Duodenal mucosa (tissue), 2 donors: Measurements from ENCODE around the gene VDAC2.
A peak's percentile ranks its signal among the peaks of the same experiment; 100 is the strongest.

ENCODE experiments used
- H3K27ac ChIP-seq: one replicate; pipeline ENCODE4 v1.7.0; 2013; ENCODE audit warnings: low read depth, low read length
- H3K27me3 ChIP-seq, 2 donors: one replicate each; pipeline ENCODE4 v1.7.0; 2013; ENCODE audit warnings: low read length in 2 of 2, control low read depth in 1 of 2; ENCODE audit not compliant: insufficient read depth in 2 of 2, control insufficient read depth in 1 of 2
- H3K36me3 ChIP-seq, 2 donors: one replicate each; pipeline ENCODE4 v1.7.0; 2013; ENCODE audit warnings: low read length in 2 of 2, control low read depth in 1 of 2; ENCODE audit not compliant: insufficient read depth in 2 of 2, control insufficient read depth in 1 of 2
- H3K4me1 ChIP-seq, 2 donors: one replicate each; pipeline ENCODE4 v1.7.0; 2013; ENCODE audit warnings: low read length in 2 of 2, control low read depth in 1 of 2; ENCODE audit not compliant: insufficient read depth in 2 of 2, control insufficient read depth in 1 of 2
- H3K4me3 ChIP-seq, 2 donors: one replicate each; pipeline ENCODE4 v1.7.0; 2013; ENCODE audit warnings: low read length in 2 of 2, low read depth in 1 of 2
- H3K9ac ChIP-seq, 2 donors: one replicate each; pipeline ENCODE4 v1.7.0; 2013; ENCODE audit warnings: low read length in 2 of 2, low read depth in 1 of 2
- H3K9me3 ChIP-seq, 2 donors: one replicate each; pipeline ENCODE4 v1.7.0; 2013; ENCODE audit warnings: low read length in 2 of 2, control low read depth in 1 of 2; ENCODE audit not compliant: control insufficient read depth in 1 of 2

VDAC2 gene

GRCh38 chr10:75236178-75236825, 25.7 kb downstream of the VDAC2 start:
- no peak overlapping the region for H3K27ac ChIP-seq
- H3K4me3 ChIP-seq, result no peak overlapping the region
- H3K9ac ChIP-seq, result peak overlapping the region in 1 of 2 donors; percentile 49
- peaks cover 13 to 22% of the 10 kb centered on the region in 2 donors for H3K36me3 ChIP-seq
- no peaks in the 10 kb centered on the region for H3K27me3 ChIP-seq
- H3K4me1 ChIP-seq, result peaks cover 23 to 35% of the 10 kb centered on the region in 2 donors
- H3K9me3 ChIP-seq, result no peaks in the 10 kb centered on the region

GRCh38 chr10:75238182-75239095, 27.8 kb downstream of the VDAC2 start:
- no peak overlapping the region for H3K27ac ChIP-seq
- H3K27me3 ChIP-seq, result no peaks in the 10 kb centered on the region
- H3K9me3 ChIP-seq, result no peaks in the 10 kb centered on the region
- H3K36me3 ChIP-seq, result peaks cover 0 to 2% of the 10 kb centered on the region in 2 donors
- H3K4me3 ChIP-seq, result no peak overlapping the region
- H3K4me1 ChIP-seq, result peaks cover 23 to 33% of the 10 kb centered on the region in 2 donors
- no peak overlapping the region for H3K9ac ChIP-seq

DNA sequence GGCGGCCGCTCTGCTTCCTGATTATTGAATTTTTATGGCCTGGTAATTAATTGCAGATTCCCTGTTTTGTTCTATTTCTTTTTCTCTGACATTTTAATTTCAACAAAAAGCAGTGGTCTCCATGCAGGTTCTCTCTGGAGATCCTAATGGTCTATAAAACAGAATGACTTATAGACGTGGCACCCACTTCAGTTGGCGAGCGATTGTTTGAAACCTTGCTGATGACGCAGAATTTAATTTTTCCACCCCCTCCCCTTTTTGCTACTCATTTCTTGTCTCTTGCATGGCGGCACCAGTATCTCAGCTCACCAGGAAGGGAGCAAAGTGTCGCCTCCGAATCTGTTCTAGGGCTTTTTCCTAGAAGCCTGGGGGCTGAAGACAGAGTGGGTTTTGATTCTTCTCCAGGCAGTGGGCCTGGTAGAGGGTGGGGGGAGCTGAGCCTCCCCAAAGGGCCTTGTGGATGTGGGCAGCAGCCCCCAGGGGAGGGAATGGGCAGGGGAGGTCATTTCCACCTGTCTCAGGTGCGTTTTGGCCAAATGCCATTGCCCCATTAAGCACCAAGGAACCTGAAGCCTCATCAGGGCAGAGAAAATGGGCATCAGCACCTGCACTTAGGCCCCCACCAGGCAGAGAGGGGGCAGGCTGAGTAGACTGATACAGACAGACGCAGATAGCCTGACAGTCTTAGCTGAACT, 28.6 kb downstream of the VDAC2 start:
- Histone ChIP-seq H3K27ac (no peak overlapping the region), H3K4me1 (peaks cover 24 to 27% of the 10 kb centered on the region in 2 donors), H3K9ac (peak overlapping the region in 1 of 2 donors; percentile 25), H3K36me3 (no peaks in the 10 kb centered on the region), H3K27me3 (no peaks in the 10 kb centered on the region), H3K4me3 (no peak overlapping the region), H3K9me3 (no peaks in the 10 kb centered on the region)

DNA sequence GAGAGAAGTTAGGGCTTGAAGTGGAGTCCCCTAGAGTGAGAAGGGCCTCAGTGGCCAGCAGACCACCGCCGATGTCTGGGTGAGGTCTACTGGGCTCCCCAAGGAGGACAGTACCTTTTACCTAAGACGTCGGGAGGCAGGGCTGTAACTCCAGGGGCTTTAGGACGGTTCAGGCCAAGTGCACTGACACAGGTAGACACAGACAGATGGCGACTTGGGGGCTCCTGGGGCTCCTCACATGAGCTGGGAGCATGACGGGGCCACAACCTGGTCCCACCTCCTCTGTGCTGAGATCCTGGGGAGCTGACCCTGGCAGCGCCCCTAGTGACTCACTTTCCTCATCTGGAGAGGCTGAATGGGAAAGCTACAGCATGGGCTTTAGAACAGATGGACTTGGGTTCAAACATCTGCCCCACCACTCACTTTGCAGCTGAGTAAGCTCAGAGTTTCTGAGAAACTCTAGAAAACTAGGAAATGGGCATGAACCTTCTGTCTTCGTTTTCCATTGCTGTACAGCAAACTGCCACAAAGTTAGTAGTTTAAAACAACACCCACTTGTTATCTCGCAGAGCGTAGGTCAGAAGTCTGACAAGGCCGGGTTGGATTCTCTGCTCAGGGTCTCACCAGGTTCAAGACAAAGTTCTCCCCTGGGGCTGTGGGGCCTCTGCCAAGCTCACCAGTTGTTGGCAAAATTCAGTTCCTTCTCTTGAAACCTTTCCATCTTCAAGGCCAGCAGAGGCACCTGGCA, 29.9 kb downstream of the VDAC2 start:
- H3K4me3 ChIP-seq, result no peak overlapping the region
- H3K4me1 ChIP-seq, result peaks cover 32 to 37% of the 10 kb centered on the region in 2 donors
- no peak overlapping the region for H3K9ac ChIP-seq
- H3K27me3 ChIP-seq, result no peaks in the 10 kb centered on the region
- no peak overlapping the region for H3K27ac ChIP-seq
- H3K36me3 ChIP-seq, result no peaks in the 10 kb centered on the region
- no peaks in the 10 kb centered on the region for H3K9me3 ChIP-seq

- Histone ChIP-seq H3K36me3 (no peaks in the 10 kb centered on the region), H3K9ac (no peak overlapping the region), H3K9me3 (no peaks in the 10 kb centered on the region), H3K4me1 (peaks cover 28 to 29% of the 10 kb centered on the region in 2 donors), H3K27ac (no peak overlapping the region), H3K27me3 (no peaks in the 10 kb centered on the region), H3K4me3 (no peak overlapping the region)
Observed at GRCh38 chr10:75243426-75243825, 32.8 kb downstream of the VDAC2 start.

DNA sequence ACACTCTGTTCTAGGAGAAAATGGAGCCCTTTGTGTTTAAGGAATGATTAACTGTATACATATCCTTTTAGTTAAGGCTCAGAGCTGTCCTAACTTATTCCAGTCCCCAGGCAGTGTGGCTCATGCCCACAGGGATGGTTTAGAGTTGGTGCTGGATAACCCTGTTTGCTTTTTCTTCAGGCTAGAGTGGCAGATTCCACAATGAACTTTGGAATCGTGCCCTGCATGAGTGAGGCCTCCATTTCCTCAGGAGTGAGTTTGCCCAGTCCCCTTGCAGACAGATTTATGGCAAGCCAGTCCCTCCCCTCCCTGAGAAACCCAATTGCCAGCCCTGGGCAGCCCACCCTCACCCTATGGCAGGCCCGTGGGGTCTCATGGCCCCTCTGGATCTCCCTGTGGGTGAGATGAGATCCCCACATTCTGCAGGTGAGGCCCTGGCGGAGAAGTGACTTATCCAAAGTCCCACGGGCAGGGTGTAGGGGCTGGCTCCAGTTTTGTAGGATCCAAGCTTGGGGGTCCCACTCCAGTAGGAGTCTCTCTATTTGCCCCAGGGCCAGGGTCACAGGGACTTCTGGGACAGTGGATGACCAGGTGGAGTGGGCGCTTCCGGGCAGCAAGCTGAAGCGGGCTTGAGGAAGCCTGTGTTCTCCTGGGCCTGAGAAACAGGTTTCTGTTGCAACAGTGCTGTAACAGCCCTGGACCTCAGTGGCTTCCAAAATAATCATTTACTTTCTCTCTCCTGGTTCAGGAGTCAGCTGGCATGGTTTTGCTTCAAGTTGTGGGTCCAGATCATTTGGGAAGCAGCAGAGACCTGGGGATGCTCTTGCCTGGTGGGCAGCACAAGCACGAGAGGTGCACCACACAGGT, 34.1 kb downstream of the VDAC2 start:
- peaks cover 26 to 29% of the 10 kb centered on the region in 2 donors for H3K4me1 ChIP-seq
- no peak overlapping the region for H3K9ac ChIP-seq
- H3K9me3 ChIP-seq, result no peaks in the 10 kb centered on the region
- no peak overlapping the region for H3K27ac ChIP-seq
- no peaks in the 10 kb centered on the region for H3K36me3 ChIP-seq
- H3K27me3 ChIP-seq, result no peaks in the 10 kb centered on the region
- H3K4me3 ChIP-seq, result no peak overlapping the region

GRCh38 chr10:75245354-75246250, 35.0 kb downstream of the VDAC2 start:
- Histone ChIP-seq H3K27me3 (no peaks in the 10 kb centered on the region), H3K4me3 (no peak overlapping the region), H3K27ac (no peak overlapping the region), H3K4me1 (peaks cover 21 to 23% of the 10 kb centered on the region in 2 donors), H3K36me3 (no peaks in the 10 kb centered on the region), H3K9me3 (no peaks in the 10 kb centered on the region), H3K9ac (no peak overlapping the region)

DNA sequence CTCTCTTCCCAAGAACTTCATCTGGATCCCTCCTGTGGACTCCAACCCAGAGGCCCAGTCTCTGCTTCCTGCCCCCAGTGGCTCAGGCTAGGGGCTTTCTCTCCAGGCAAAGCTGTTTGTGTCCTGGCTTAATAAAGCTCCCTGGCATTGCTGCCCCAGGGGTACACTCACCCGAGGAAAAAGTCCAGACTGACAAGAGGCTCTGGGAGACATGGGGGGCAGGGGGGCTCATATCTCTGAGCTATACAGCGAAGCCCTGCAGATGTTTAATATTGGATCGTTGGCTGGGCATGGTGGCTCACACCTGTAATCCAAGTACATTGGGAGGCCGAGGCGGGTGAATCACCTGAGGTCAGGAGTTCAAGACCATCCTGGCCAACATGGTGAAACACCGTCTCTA, 35.9 kb downstream of the VDAC2 start:
- H3K4me3 ChIP-seq, result no peak overlapping the region
- H3K9ac ChIP-seq, result no peak overlapping the region
- no peak overlapping the region for H3K27ac ChIP-seq
- peaks cover 24% of the 10 kb centered on the region in 2 donors for H3K4me1 ChIP-seq
- no peaks in the 10 kb centered on the region for H3K9me3 ChIP-seq
- H3K36me3 ChIP-seq, result no peaks in the 10 kb centered on the region
- no peaks in the 10 kb centered on the region for H3K27me3 ChIP-seq
